Neural cell (in vitro differentiated cells): ENCODE data around the gene LRIG2.

Source experiments
- TAF1 ChIP-seq: IDR thresholded peaks from 2 replicates; pipeline ENCODE4 v1.6.1; 2012; ENCODE audit warnings: low read depth
- TF ChIP-seq, protein P1 (sequence below): fragments of 450-650 bp; IDR thresholded peaks from 2 replicates; pipeline ENCODE4 v1.5.1; 2014; ENCODE audit warnings: antibody characterized with exemption, mild to moderate bottlenecking, moderate library complexity; ENCODE audit not compliant: poor library complexity, severe bottlenecking

DNA sequence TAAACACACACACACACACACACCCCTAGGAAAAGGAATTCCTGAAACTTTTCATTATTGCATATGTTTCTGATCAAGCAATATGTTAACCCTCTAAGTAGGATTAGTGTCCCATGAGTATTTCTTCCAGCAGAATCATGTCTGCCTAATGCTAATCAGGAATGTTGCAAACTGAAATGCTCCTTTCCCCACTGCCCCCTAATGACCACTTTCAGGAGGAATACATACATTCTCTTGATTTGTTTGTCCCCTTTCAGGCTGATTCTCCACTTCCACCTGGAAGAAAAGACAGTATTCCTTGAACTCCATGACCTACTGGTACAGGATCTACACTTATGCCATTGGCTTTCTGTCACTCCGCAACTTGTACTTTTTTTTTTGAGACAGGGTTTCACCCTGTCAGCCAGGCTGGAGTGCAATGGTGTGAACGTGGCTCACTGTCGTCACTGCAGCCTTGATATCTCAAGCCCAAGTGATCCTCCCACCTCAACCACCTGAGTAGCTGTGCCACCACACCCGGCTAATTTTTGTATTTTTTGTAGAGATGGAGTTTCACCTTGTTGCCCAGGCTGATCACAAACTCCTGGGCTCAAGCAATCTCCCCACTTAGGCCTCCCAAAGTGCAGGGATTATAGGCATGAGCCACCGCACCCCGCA is 56.7 kb downstream of the LRIG2 start:
- TF ChIP-seq, protein P1, sequence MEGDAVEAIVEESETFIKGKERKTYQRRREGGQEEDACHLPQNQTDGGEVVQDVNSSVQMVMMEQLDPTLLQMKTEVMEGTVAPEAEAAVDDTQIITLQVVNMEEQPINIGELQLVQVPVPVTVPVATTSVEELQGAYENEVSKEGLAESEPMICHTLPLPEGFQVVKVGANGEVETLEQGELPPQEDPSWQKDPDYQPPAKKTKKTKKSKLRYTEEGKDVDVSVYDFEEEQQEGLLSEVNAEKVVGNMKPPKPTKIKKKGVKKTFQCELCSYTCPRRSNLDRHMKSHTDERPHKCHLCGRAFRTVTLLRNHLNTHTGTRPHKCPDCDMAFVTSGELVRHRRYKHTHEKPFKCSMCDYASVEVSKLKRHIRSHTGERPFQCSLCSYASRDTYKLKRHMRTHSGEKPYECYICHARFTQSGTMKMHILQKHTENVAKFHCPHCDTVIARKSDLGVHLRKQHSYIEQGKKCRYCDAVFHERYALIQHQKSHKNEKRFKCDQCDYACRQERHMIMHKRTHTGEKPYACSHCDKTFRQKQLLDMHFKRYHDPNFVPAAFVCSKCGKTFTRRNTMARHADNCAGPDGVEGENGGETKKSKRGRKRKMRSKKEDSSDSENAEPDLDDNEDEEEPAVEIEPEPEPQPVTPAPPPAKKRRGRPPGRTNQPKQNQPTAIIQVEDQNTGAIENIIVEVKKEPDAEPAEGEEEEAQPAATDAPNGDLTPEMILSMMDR = no peak
- no peak for TF ChIP-seq TAF1
